ENCODE measurements around the gene MRPL24. TPM values are rescaled to one million over a fixed set of nuclear protein-coding genes. Genes with fewer than 3 reads are reported as not detected.

Gene MRPL24
- total and polyA plus RNA-seq, 2 of the 8 experiments (the other 6 are each of a cell fraction or from before 2014, with no cell fraction given) = 29.7 to 35.2 TPM

DNA sequence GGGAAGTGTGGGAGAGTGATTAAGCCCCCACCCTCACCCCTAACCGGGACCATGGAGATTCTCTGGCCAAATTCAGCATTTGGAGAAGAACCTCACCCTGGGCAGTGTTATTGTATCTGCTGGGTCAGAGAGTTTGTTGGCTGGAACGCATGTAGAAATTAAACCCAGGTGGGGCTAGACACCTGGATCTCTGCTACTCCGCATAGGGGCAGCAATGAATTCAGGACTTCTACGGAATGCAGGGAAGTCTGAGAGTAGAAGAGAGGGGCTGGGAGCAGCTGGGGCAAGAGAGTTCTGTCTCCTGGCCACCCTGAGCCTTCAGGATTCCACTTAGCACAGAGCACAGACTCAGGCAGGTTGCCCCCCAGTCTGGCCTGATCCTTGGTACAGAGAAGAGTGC, 31.9 kb downstream of the MRPL24 start:
- Histone ChIP-seq H3K9me3 (ENCODE audit: insufficient read depth in 2 of 2, low read depth in 1 of 2, low read length in 1 of 2) (no peaks in the 10 kb centered on the region), H4K8ac (ENCODE audit: extremely low read depth, insufficient read depth, low read length) (no peak overlapping the region), H3K4me2 (ENCODE audit: insufficient read depth in 1 of 2, low read depth in 2 of 2, low read length in 2 of 2) (peak overlapping the region; percentile 77 to 94), H3K23ac (ENCODE audit: insufficient read length) (no peak overlapping the region), H2BK120ac (replicated peaks; ENCODE audit: low read depth, low read length) (peak overlapping the region; percentile 19), H3K18ac (ENCODE audit: extremely low read depth, low read length) (peak overlapping the region; percentile 98), H3K4me3 (ENCODE audit: extremely low read depth in 1 of 4, insufficient read depth in 2 of 4, low read depth in 3 of 4, low read length in 4 of 4) (peak overlapping the region in 3 of 4 experiments; percentile 21 to 80 (median 29); a peak in 5 of 8 replicates), H2BK5ac (ENCODE audit: low read depth, low read length) (peak overlapping the region; percentile 68; the same call in 1 of the 2 replicates), H4K91ac (replicated peaks; ENCODE audit: insufficient read length, low read length) (peak overlapping the region; percentile 61), H4K20me1 (replicated peaks in 1 of 2; ENCODE audit: control insufficient read depth in 1 of 2, insufficient read depth in 2 of 2, low read length in 2 of 2) (peaks cover 0 to 2% of the 10 kb centered on the region in 2 experiments), H2BK20ac (ENCODE audit: low read length) (peak overlapping the region; percentile 8), H3K36me3 (ENCODE audit: control insufficient read depth in 2 of 4, insufficient read depth in 4 of 4, low read length in 3 of 4) (no peaks in the 10 kb centered on the region), H2AK5ac (ENCODE audit: low read depth, low read length) (peak overlapping the region; percentile 26; the same call in 1 of the 2 replicates), H3K9ac (replicated peaks in 1 of 4; ENCODE audit: extremely low read depth in 1 of 4, low read depth in 3 of 4, low read length in 3 of 4) (no peak overlapping the region), H2AFZ (ENCODE audit: low read length) (no peak overlapping the region), H2BK15ac (ENCODE audit: low read length) (peak overlapping the region; percentile 97), H3K4ac (replicated peaks; ENCODE audit: insufficient read length, low read depth, low read length) (no peak overlapping the region), H3K56ac (replicated peaks; ENCODE audit: insufficient read length, low read depth, low read length) (no peak overlapping the region), H4K5ac (ENCODE audit: insufficient read length, low read depth, low read length) (peak overlapping the region; percentile 20), H3K79me2 (ENCODE audit: control insufficient read depth in 1 of 2, insufficient read depth in 2 of 2, low read length in 2 of 2) (peaks cover 2 to 10% of the 10 kb centered on the region in 2 experiments; a peak in 1 of 4 replicates), H3K4me1 (replicated peaks in 1 of 4; ENCODE audit: control insufficient read depth in 3 of 4, insufficient read depth in 4 of 4, low read length in 3 of 4) (peaks cover 19 to 56% (median 40%) of the 10 kb centered on the region in 4 experiments), H3K27me3 (replicated peaks in 1 of 4; ENCODE audit: control insufficient read depth in 3 of 4, extremely low read depth in 1 of 4, insufficient read depth in 3 of 4, low read length in 3 of 4) (peaks cover 0 to 13% (median 6%) of the 10 kb centered on the region in 4 experiments; a peak in 4 of 7 replicates), H3K79me1 (ENCODE audit: low read depth, low read length) (no peaks in the 10 kb centered on the region), H3K14ac (ENCODE audit: insufficient read length) (no peak overlapping the region), H3K27ac (ENCODE audit: low read depth, low read length) (peak overlapping the region; percentile 52; the same call in 1 of the 2 replicates), H3K23me2 (ENCODE audit: low read depth, low read length) (peaks cover 31% of the 10 kb centered on the region; the same call in 1 of the 2 replicates), H2BK12ac (ENCODE audit: low read depth, low read length) (peak overlapping the region; percentile 90)
- FAIRE-seq = no peak
- no peak for DNase-seq (ENCODE audit: low read depth in 1 of 2, low spot score in 2 of 2)
- CTCF ChIA-PET (ENCODE audit: partially characterized antibody) = interaction anchor here (1.0 to 66.0 kb wide), 7 partner anchors 4 to 182 kb away, joined by 3 to 4284 read pairs (median 18); partner anchors contain the start of genes CRABP2, ISG20L2, METTL25B and MRPL24
- WGBS, 2 experiments (ENCODE audit: extremely low coverage in 1 of 2, insufficient coverage in 1 of 2, insufficient read length in 1 of 2, insufficient replicate concordance in 2 of 2, low coverage in 1 of 2, low lambda C conversion rate in 2 of 2, missing lambda C conversion rate in 1 of 2) = 57% methylated on average over 4 of the region's 4 CpGs; no CpG with 5 or more reads in 1 of the 2 experiments
- POLR2A ChIA-PET (ENCODE audit: partially characterized antibody) = interaction anchor here (0.9 to 16.9 kb wide), 12 partner anchors 10 to 215 kb away, joined by 3 to 530 read pairs (median 10); partner anchors contain the start of genes HDGF, ISG20L2, METTL25B and MRPL24

Data from H1 (cell line).